AG09309 (cell line): ENCODE measurements around the gene PRDM5.
A peak's percentile ranks its signal among the peaks of the same experiment; 100 is the strongest.

Experiments
- DNase-seq: peaks from one replicate; pipeline ENCODE4 v3.0.0-alpha.2; 2010; ENCODE audit warnings: low read depth
- H3K4me3 ChIP-seq: 2 replicates; pipeline ENCODE4 v1.5.1; 2011; ENCODE audit warnings: mild to moderate bottlenecking, low read depth, low read length, moderate library complexity; ENCODE audit not compliant: control insufficient read depth
- TF ChIP-seq, protein P1 (sequence below): IDR thresholded peaks from 2 replicates; pipeline ENCODE4 v1.5.1; 2011; ENCODE audit warnings: mild to moderate bottlenecking, low read depth, low read length, inconsistent platforms; ENCODE audit not compliant: insufficient read depth, control insufficient read depth; ENCODE audit errors: missing control alignments

Gene PRDM5

DNA sequence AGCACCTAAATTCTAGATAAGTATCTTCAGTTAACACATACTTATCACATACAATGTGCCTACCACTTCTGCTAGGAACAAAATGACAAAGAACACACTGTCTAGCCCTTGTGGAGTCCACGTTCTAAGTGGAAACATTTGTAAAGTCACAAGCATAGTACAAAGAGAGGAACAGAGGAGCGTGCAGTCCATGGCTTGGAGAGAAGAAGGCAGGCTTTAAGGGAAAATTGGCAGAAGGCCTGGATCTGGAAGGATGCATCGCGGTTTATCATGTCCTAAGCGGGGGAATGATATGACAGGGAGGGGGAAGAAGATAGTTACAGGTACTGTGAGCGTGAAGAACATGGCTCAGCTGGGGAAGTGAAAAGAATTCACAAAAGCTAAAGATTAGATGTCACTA lies 218.0 kb downstream of the PRDM5 start:
- H3K4me3 ChIP-seq: no peak overlapping the region
- DNase-seq: no peak
- TF ChIP-seq, protein P1, sequence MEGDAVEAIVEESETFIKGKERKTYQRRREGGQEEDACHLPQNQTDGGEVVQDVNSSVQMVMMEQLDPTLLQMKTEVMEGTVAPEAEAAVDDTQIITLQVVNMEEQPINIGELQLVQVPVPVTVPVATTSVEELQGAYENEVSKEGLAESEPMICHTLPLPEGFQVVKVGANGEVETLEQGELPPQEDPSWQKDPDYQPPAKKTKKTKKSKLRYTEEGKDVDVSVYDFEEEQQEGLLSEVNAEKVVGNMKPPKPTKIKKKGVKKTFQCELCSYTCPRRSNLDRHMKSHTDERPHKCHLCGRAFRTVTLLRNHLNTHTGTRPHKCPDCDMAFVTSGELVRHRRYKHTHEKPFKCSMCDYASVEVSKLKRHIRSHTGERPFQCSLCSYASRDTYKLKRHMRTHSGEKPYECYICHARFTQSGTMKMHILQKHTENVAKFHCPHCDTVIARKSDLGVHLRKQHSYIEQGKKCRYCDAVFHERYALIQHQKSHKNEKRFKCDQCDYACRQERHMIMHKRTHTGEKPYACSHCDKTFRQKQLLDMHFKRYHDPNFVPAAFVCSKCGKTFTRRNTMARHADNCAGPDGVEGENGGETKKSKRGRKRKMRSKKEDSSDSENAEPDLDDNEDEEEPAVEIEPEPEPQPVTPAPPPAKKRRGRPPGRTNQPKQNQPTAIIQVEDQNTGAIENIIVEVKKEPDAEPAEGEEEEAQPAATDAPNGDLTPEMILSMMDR: no peak

DNA sequence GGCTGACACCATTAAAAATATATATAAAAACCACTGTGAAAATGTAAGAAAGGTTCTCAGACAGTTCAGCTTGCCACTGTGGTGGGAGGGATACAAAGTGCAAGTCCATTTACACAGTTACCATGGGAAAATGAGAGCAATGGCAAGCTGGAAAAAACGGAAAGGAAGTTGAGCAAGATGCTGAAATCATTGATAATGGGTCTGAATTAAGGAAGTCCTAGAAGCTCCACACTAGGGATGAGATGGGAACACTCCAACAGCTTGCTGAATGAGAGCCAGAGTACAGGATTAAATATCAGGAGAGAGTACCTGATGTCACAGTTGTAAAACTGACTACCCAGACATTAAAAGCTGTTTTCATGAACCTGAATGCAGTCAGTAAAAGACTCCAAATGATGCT lies 218.6 kb downstream of the PRDM5 start:
- no peak for DNase-seq
- no peak overlapping the region for H3K4me3 ChIP-seq
- TF ChIP-seq, protein P1: no peak

- no peak overlapping the region for H3K4me3 ChIP-seq
- no peak for DNase-seq
- TF ChIP-seq, protein P1: no peak
Measured at GRCh38 chr4:120699354-120699753, 223.2 kb downstream of the PRDM5 start.

DNA sequence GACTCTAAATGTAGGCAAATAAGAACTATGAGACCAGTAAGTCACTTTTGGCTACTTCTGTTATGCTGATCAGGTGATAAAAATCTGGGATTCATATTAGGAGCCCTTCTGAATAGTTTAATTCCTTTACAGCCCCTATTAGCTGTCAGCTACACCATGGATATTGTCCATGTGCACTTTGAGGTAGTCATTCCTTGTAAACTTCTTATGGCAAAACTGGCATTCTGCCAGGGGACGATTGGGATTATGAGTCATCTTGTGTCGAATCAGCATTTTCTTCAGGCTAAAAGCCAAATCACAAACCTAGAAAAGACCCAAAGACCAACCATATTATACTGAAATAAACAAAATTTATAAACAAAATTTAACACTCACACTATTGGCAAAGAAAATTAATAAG lies 227.6 kb downstream of the PRDM5 start:
- H3K4me3 ChIP-seq: no peak overlapping the region
- no peak for DNase-seq
- TF ChIP-seq, protein P1: no peak

GRCh38 chr4:120693816-120694215 lies 228.7 kb downstream of the PRDM5 start:
- H3K4me3 ChIP-seq: no peak overlapping the region
- DNase-seq: no peak
- TF ChIP-seq, protein P1: no peak

DNA sequence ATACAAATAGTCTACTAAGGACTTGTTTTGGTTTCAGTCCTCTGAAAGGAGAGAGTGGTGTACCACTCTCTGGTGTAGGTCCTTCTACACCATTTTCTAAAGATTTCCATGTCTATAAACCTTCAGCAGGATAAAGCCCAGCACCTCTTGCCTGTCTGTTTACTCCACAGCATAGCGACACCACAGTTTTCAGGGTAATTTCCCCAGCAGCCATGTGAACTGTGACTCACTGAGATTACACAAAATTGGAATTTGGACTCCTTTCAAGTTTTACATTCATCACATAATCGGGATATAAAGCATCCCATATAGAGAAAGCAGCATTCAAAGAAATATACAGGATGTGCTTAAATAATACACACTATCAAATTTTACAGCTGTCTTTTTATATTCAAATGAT lies 229.6 kb downstream of the PRDM5 start:
- H3K4me3 ChIP-seq: no peak overlapping the region
- TF ChIP-seq, protein P1: no peak
- DNase-seq: peak; percentile 57

GRCh38 chr4:120691536-120691935 lies 231.0 kb downstream of the PRDM5 start:
- TF ChIP-seq, protein P1: no peak
- H3K4me3 ChIP-seq: no peak overlapping the region
- no peak for DNase-seq
